EH (cell line): Measurements from ENCODE around the gene LST1.

Experiments
- DNase-seq: peaks from one replicate; pipeline ENCODE4 v3.0.0-alpha.2; 2015; ENCODE audit warnings: low read depth

Gene LST1

DNA sequence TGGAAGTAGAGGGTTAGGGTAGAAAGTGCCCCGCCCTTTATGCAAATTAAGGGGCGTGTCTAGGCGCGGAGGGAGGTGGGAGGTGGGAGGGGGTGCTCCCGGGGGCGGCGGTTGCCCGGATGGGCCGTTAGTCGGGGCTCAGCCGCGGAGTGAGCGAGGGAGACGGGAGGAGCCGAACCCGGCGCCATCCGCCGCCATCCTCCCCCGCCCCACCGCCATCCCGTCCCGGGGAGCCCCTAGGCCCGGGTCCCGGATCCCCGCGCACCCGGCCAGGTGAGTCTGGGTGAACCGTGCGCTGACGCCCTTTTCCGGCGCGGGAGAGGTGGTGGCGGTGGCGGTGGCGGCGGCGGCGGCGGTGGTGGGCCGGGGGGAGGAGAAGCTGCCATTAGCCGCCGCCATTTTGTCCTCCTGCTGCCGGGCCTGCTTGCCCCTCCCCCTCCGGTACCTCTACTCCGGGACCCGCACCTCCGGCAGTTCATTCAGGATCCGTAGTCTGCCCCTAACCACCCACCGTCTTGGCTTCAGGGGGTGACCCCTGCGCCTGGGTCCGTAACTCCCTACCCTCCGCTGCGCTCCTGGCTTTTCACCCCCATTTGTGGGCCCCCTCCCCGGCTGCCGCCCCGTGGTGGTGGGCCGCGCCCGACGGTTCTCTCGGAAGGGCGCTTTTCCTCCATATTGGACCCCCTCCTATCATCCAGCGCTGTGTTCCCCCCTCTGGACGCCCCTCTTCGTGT, 34.7 kb downstream of the LST1 start, which contains the start of gene PRRC2A:
TSS of gene PRRC2A (plus strand) at position 130 of the 734 bp plus-strand sequence. CDS start 2,075 bp downstream, outside the sequence.
- no peak for DNase-seq

DNA sequence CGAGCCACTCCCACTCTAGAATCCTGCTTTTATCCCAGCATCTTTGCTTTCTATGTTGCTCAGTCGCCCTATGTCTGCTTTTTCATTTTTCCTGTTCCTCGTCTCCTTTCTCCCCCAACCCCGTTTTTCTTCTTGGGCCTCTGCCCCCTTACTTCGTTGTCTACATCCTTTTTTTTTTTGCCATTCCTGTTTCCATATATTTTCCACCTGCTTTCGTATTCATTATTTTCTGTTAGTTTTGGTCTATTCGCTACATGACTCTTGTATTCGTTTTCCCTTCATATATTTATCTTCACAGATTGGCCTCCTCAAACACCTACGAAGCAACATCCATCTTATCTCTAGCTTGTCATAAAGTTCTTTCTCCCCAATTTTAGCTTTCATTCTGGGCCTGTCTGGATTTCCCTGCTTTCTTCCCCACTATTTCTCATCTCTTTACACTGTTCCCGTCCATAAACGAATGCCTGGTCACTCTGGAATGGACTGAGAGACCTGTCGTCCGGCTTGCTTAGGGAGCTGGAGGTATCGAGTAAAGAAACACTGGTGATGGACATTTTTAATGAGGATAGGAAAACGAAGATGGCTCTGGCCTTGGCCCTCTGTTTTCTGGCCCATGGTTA, 35.4 kb downstream of the LST1 start:
- no peak for DNase-seq

DNA sequence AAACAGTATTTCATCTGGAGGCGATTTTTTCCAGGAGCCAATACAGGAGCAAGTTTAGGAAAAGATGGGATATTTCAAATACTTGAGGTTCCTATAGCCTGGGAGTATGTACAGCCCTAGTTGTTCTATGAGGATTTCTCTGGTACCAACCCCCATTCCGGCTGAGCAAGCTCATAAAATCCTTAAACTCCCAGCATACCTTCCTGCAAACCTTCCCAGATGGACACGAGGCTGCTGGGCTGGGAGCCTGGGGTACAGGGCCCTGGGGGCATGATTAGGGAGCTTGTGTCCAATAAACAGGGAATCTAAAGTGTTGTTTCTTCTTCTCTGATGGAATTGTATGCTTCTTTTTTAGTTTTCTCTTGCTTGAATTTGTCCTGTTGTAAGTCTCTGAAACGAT, 35.9 kb downstream of the LST1 start:
- peak; percentile 75 for DNase-seq

DNA sequence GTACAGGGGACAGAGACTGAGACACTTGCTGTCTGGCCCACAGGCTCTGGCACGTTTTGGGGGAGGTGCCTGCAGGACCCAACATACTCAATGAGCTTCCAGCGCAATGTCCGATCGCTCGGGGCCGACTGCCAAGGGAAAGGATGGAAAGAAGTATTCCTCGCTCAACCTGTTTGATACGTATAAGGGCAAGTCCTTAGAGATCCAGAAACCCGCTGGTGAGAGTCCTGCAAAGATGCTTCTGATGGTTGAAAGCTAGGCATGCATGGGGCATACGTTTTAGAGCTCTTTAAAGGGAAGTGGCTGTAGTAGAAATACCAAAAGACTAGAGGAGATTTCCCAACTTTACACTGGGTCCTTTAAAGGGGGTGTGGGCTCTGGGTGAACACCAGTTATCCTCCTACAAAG, 36.6 kb downstream of the LST1 start:
- no peak for DNase-seq

DNA sequence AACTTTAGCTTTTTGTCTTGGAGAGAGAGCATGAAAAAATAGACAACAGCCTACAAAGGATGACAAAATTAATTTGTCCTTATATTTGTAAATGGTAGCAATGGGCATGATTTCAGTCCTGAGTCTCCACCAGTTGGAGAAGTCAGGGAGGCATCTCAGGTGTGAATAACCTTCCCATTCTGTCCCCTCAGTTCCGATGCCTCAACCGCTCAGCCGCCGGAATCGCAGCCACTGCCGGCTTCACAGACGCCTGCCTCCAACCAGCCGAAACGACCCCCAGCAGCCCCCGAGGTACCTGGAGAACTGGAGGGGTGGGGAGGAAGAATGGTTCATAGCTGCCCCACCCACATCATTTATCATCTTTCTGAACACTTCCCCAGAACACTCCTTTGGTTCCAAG, 38.0 kb downstream of the LST1 start:
- no peak for DNase-seq

DNA sequence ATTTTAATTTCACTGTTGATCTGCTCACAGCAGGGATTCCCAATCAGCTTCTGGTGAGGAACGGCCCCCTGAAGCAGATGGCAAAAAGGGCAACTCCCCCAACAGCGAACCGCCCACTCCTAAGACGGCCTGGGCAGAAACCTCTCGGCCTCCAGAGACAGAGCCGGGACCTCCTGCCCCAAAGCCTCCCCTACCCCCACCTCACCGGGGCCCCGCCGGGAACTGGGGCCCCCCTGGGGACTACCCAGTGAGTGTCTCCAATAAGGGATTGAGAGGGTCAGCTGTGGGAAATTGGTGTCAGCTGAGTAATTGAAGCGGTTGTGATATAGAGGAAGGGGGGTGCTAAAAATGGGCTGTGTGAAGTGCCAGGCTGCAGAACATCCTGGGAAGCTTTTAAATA, 40.9 kb downstream of the LST1 start:
- DNase-seq: no peak

DNA sequence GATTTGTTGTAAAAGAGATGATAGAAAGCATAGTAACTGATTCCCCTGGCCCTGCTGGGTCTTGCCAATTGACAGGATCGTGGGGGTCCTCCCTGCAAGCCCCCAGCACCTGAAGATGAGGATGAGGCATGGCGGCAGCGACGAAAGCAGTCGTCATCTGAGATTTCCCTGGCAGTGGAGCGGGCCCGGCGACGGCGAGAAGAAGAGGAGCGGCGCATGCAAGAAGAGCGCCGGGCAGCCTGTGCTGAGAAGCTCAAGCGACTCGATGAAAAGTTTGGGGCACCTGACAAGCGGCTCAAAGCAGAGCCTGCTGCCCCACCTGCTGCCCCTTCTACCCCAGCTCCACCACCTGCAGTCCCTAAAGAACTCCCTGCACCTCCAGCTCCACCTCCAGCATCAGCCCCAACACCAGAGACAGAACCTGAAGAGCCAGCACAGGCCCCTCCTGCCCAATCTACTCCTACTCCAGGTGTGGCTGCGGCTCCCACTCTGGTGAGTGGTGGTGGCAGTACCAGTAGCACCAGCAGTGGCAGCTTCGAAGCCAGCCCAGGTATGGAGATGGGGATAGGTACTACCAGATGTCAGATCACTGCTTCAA, 41.7 kb downstream of the LST1 start:
- no peak for DNase-seq

DNA sequence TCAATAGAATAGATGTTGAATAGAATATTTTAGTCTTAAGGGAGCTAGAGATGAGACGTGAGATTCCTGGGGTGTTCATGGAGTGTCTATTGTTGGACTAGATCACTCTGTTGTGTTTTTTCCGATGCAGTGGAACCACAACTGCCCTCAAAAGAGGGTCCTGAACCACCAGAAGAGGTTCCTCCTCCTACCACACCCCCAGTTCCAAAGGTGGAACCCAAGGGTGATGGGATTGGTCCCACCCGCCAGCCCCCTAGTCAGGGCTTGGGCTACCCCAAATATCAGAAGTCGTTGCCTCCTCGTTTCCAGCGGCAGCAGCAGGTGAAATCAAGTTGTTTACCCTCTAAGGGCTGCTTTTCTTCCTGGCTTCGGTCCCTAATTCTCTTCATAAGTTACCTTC, 42.9 kb downstream of the LST1 start:
- DNase-seq: no peak

DNA sequence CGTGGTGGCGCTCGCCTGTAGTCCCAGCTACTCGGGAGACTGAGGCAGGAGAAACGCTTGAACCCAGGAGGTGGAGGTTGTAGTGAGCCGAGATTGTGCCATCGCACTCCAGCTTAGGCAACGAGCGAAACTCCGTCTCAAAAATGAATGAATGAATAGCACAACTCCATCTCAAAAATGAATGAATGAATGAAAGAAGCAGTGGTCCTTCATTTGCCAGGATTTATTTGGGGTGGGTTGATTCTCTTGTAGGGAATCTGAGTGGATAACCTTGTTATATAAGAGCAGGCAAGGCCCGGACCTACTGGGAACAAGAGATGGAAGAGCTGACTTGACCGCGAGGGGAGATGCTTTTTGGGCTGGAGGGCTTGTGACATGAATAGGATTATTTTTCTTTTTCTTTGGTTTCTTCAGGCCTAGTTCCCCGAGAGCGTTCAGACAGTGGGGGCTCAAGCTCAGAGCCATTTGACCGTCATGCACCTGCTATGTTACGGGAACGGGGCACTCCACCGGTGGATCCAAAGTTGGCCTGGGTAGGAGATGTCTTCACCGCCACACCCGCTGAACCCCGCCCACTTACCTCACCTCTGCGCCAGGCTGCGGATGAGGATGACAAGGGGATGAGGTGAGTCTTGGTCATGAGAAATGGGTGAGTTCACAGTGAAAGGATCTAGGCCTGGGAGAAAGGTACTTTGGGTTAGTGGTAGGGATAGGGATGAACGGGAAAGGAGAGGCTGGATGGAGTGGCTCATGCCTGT, 44.3 kb downstream of the LST1 start:
- no peak for DNase-seq

DNA sequence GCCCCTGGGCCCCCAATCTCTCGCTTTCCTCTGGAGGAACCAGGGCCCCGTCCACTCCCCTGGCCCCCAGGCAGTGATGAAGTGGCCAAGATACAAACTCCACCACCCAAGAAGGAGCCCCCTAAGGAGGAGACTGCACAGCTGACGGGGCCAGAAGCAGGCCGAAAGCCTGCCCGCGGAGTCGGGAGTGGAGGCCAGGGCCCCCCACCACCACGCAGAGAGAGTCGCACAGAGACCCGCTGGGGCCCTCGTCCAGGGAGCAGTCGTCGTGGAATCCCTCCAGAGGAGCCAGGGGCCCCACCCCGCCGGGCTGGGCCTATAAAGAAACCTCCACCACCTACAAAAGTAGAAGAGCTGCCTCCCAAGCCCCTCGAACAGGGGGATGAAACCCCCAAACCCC, 45.1 kb downstream of the LST1 start:
- DNase-seq: no peak

DNA sequence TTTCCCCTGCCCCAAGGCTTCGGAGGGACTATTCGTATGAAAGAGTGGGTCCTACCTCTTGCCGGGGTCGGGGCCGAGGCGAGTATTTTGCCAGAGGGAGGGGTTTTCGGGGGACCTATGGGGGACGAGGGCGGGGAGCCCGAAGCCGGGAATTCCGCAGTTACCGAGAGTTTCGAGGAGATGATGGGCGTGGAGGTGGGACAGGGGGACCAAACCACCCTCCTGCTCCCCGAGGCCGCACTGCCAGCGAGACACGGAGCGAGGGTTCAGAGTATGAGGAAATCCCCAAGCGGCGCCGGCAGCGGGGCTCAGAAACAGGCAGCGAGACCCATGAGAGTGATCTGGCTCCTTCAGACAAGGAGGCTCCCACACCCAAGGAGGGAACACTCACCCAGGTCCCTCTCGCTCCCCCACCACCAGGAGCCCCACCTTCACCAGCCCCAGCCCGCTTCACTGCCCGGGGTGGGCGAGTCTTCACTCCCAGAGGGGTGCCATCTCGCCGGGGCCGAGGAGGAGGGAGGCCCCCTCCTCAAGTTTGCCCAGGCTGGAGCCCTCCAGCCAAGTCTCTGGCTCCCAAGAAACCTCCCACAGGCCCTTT, 45.7 kb downstream of the LST1 start:
- no peak for DNase-seq

DNA sequence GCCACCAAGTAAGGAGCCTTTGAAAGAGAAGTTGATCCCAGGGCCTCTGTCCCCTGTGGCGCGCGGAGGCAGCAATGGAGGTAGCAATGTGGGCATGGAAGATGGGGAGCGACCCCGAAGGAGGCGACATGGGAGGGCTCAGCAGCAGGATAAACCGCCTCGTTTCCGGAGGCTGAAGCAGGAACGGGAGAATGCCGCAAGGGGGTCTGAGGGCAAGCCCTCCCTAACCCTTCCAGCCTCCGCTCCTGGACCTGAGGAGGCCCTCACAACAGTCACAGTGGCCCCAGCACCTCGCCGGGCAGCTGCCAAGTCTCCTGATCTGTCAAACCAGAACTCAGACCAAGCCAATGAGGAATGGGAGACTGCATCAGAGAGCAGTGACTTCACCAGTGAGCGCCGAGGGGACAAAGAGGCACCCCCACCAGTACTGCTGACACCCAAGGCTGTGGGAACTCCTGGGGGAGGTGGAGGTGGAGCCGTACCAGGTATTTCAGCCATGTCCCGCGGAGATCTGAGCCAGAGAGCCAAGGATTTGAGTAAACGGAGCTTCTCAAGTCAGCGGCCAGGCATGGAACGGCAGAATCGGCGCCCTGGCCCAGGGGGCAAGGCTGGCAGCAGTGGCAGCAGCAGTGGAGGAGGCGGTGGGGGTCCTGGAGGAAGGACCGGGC, 46.3 kb downstream of the LST1 start:
- DNase-seq: no peak

DNA sequence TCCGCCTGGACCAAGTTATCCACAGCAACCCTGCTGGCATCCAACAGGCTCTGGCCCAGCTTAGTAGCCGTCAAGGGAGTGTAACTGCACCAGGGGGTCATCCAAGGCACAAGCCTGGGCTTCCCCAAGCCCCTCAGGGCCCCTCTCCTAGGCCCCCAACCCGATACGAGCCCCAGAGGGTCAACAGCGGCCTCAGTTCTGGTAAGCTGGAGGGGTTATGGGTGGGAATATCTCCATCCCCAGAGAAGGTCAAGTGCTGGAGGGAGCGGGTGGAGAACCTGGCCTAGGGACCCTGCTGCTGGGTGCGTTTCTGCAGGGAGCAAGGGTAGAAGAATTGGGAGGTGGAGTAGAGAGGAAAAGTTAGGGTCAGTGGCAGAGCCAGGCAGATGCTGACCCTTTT, 47.4 kb downstream of the LST1 start:
- no peak for DNase-seq

DNA sequence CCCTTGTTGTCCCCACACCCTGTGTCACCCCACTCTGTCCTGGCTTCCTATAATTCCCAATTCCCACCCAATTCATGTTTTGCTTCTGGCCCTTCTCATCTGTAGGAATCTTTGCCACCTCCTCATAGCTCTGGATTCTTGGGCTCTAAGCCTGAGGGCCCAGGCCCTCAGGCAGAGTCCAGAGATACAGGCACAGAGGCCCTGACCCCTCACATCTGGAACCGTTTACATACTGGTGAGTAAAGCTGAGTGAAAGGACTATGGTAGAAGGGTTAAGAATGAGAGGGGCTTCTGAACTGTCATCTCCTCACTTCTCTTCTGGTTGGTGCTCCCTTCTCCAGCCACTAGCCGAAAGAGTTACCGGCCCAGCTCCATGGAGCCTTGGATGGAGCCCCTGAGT, 48.1 kb downstream of the LST1 start:
- DNase-seq: peak; percentile 50

DNA sequence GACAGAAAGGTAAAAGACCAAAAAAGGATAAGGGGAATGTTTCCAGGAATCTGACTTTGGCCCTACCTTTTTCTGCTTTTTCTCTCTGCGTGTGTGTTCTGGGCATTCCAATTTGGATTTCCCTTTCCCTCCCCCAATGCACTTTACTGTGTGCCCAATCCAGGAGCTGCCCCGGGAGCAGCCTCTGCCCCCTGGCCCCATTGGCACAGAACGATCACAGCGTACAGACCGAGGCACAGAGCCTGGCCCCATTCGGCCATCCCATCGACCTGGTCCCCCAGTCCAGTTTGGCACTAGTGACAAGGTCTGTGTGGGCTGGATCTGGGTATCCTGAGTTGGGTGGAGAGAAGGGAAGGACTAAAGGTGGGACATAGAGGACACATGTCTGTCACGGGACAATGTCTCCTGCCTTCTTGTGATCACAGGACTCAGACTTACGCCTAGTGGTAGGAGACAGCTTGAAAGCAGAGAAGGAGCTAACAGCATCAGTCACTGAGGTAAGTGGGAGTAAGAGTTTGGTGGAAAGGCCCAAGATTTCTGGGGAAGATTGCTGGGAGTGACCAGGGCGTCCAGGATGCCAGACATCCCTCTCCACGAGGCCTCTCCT, 49.0 kb downstream of the LST1 start:
- DNase-seq: no peak

DNA sequence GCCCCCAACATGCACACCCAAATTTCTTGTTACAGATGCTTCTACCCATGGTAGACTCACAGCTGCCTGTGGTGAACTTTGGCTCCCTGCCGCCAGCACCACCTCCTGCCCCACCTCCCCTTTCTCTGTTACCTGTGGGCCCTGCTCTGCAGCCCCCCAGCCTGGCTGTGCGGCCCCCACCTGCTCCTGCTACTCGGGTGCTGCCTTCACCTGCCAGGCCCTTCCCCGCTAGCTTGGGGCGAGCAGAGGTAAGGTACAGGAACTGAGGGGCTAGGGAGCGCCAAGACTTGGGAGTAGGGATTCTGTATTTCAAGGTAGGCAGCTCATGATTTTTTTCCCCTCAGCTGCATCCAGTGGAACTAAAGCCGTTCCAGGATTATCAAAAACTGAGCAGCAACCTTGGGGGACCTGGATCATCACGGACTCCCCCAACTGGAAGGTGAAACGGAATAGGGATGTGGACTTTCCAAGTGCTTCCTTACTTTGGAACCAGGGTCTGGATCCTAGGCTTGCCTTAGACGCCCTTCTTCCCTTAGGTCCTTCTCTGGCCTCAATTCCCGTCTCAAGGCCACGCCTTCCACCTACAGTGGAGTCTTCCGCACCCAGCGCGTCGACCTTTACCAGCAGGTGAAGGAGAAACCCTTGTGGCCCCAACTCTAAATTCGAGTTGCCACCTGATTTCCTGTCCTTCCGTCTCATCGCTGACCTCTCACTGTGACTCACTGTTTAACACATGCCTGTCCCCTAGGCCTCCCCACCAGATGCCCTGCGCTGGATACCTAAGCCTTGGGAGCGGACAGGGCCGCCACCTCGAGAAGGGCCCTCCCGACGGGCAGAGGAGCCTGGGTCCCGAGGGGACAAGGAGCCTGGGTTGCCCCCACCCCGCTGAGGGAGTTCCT, 50.9 kb downstream of the LST1 start:
- no peak for DNase-seq
